ENCODE measurements around the gene CALN1.

- TF ChIP-seq ZFX (CRISPR knock-in tag; IDR thresholded peaks at IDR 0.05) (no peak), ZNF143 (CRISPR knock-in tag; IDR thresholded peaks at IDR 0.05) (no peak), SAFB2 (IDR thresholded peaks at IDR 0.05; ENCODE audit: borderline replicate concordance, low read depth, low read length, severe bottlenecking) (no peak), GMEB1 (CRISPR knock-in tag; IDR thresholded peaks at IDR 0.05) (no peak), RBM15 (IDR thresholded peaks at IDR 0.05; ENCODE audit: insufficient read depth, low read length) (no peak), ZNF785 (CRISPR knock-in tag; IDR thresholded peaks at IDR 0.05) (no peak), POLR2A (conservative IDR thresholded peaks at IDR 0.05) (no peak)
Observed at GRCh38 chr7:72292794-72293193, 119.3 kb downstream of the CALN1 start.
